Thoracic aorta (tissue), 2 donors: ENCODE results near the gene TMEM272. TPM values are rescaled to one million over a fixed set of nuclear protein-coding genes. Genes with fewer than 3 reads are reported as not detected.

Experiments
- ATAC-seq: fragments of 150-250 bp; one replicate; pipeline ENCODE4 v1.8.0; 2017; ENCODE audit warnings: low read depth; ENCODE audit not compliant: insufficient number of reproducible peaks, low FRiP score
- DNase-seq: peaks from one replicate; pipeline ENCODE4 v3.0.0-alpha.2; 2020; ENCODE audit warnings: low spot score
- H3K27ac ChIP-seq, 2 donors: fragments of 200-600 bp; sonication (generic); 1 replicate in 1 of 2; 2 replicates in 1 of 2; pipeline ENCODE4 v1.5.1; 2016; ENCODE audit warnings: mild to moderate bottlenecking in 2 of 2, moderate library complexity in 2 of 2
- H3K27me3 ChIP-seq: fragments of 200-600 bp; sonication (generic); replicated peaks from 2 replicates; pipeline ENCODE4 v1.6.0; 2016; ENCODE audit warnings: mild to moderate bottlenecking; ENCODE audit not compliant: insufficient read depth
- H3K36me3 ChIP-seq: fragments of 200-600 bp; sonication (generic); one replicate; pipeline ENCODE4 v1.5.1; 2016
- H3K4me1 ChIP-seq, 2 donors: fragments of 200-600 bp; sonication (generic); 1 replicate in 1 of 2; 2 replicates in 1 of 2; pipeline versions ENCODE4 v1.5.1 to v1.6.0; 2016; ENCODE audit warnings: low read depth in 2 of 2, mild to moderate bottlenecking in 1 of 2; ENCODE audit not compliant: control insufficient read depth in 1 of 2
- H3K4me3 ChIP-seq: fragments of 200-600 bp; sonication (generic); 2 replicates; pipeline ENCODE4 v1.5.1; 2016; ENCODE audit warnings: mild to moderate bottlenecking
- H3K9me3 ChIP-seq: fragments of 200-600 bp; sonication (generic); 2 replicates; pipeline ENCODE4 v1.5.1; 2016
- CTCF ChIP-seq: fragments of 200-600 bp; sonication (generic); IDR thresholded peaks from one replicate; pipeline ENCODE4 v1.5.1; 2019; ENCODE audit warnings: antibody characterized with exemption
- total RNA-seq, 2 donors: library from RNA; depleted of rRNA; stranded (reverse); fragments of >200 nt; gene quantifications; one replicate each; pipeline versions ENCODE4 v1.1.0 to v1.2.3, GENCODE V29; 2016

TMEM272 gene
- total RNA-seq, 2 donors from 2014 or later, result not detected

DNA sequence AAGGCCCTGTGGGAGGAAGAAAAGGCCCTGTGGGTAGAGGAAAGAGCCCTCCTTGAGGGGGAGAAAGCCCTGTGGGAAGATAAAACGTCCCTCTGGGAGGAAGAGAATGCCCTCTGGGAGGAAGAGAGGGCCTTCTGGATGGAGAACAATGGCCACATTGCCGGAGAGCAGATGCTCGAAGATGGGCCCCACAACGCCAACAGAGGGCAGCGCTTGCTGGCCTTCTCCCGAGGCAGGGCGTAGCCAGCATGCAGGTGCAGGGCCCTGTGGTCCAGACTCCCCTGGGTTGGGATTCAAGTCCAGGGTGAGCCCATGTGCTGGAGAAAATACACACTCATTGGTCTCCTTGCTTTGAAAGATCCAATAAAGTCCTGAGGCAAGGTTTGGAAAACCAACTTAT lies 20.9 kb upstream of the TMEM272 start:
- no peak overlapping the region for H3K27ac ChIP-seq
- DNase-seq, result no peak
- no peak for TF ChIP-seq CTCF
- H3K27me3 ChIP-seq, result no peaks in the 10 kb centered on the region
- no peak for ATAC-seq
- H3K4me3 ChIP-seq, result no peak overlapping the region
- no peaks in the 10 kb centered on the region for H3K36me3 ChIP-seq
- H3K9me3 ChIP-seq, result no peaks in the 10 kb centered on the region
- H3K4me1 ChIP-seq, result no peaks in the 10 kb centered on the region

DNA sequence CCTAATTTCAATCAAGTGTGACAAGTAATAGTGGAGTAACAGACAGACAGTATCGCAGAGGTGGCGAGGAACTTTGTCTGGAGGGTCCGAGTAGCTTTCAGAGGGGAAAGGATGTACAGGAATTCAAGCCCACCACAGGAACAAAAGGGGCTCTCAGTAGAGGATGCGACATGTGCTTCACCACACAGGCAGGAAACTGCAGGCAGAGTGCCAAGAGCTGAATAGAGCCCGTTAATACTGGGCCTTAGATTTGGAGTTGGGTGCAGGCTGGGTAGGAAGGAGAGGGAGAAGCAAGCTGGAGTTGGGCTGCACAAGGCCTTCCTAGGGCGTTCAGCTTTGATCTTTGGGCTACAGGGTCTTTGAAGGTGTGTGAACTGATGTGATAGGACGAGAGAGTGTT lies 18.0 kb upstream of the TMEM272 start:
- H3K27ac ChIP-seq, result no peak overlapping the region
- no peaks in the 10 kb centered on the region for H3K4me1 ChIP-seq
- H3K36me3 ChIP-seq, result no peaks in the 10 kb centered on the region
- DNase-seq (no peak), ATAC-seq (no peak)
- H3K27me3 ChIP-seq, result no peaks in the 10 kb centered on the region
- H3K9me3 ChIP-seq, result no peaks in the 10 kb centered on the region
- H3K4me3 ChIP-seq, result no peak overlapping the region
- TF ChIP-seq CTCF, result no peak

- H3K4me1 ChIP-seq, result no peaks in the 10 kb centered on the region
- ATAC-seq (no peak), DNase-seq (no peak)
- no peaks in the 10 kb centered on the region for H3K36me3 ChIP-seq
- no peak within 1 kb of the TSS for H3K4me3 ChIP-seq
- no peaks in the 10 kb centered on the region for H3K27me3 ChIP-seq
- H3K9me3 ChIP-seq, result no peaks in the 10 kb centered on the region
- TF ChIP-seq CTCF, result no peak
- H3K27ac ChIP-seq, result no peak within 1 kb of the TSS
Observed at GRCh38 chr13:51861723-51862300, 16.8 kb upstream of the TMEM272 start, which contains the start of gene CCDC70. Gene CCDC70, plus strand, starts transcription at chr13:51861969. Its CDS starts 3,443 bp downstream, at chr13:51865412.

DNA sequence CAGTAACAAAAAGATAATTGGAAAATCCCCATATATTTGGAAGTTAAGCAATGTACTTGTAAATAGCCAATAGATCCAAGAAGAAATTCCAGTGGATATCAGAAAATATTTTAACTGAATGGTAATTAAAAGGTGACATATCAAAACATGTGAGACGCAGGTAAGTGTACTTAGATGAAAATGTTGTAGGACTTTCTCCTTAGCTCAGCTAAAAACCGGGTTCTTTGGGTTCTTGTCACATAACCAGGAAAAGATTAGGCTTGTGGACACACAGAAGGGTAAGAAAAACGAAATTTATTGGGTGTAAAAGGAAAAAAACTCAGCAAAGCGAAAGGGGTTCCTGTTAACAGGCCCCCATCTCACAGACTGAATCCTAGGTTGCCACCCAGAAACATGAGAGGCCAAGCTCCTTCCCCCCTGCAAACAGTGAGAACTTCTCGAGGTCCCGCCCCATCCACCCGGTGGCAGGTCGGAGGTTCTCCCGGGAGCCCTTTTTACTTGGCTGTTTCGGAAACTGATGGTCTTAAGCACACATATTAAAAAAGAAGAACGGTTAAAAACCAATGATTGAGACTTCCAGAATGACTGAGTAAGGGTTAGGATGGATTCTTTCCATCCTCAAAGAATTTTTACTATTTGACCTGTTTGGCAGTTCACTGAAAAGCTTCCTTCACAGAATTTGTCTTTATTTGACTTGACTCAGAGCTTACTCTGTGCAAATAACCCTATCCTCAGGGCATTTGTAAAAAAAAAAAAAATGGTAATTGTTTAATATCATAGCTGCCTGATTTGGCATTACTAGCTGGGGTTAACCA lies 13.7 kb upstream of the TMEM272 start:
- no peaks in the 10 kb centered on the region for H3K9me3 ChIP-seq
- ATAC-seq, result no peak

More for the DNA sequence above, 13.7 kb upstream of the TMEM272 start:
- no peak overlapping the region for H3K27ac ChIP-seq
- H3K36me3 ChIP-seq, result no peaks in the 10 kb centered on the region
- no peaks in the 10 kb centered on the region for H3K27me3 ChIP-seq
- H3K4me1 ChIP-seq, result no peaks in the 10 kb centered on the region
- no peak overlapping the region for H3K4me3 ChIP-seq
- TF ChIP-seq CTCF, result no peak
- DNase-seq, result no peak
